Activated CD8-positive, alpha-beta memory T cell treated with anti-CD3 and anti-CD28 coated beads for 4 hours (primary cell): ENCODE measurements around the gene OTOGL.
"Not testable (repeated sequence)": the region's sequence is repeated elsewhere in the genome, so short reads cannot be mapped to it uniquely, and the experiment has no call there.

Experiments used
- DNase-seq, 2 donors: peaks; one replicate each; pipeline ENCODE4 v3.0.0-alpha.2; 2020; ENCODE audit warnings: low read depth in 2 of 2

The OTOGL gene

DNA sequence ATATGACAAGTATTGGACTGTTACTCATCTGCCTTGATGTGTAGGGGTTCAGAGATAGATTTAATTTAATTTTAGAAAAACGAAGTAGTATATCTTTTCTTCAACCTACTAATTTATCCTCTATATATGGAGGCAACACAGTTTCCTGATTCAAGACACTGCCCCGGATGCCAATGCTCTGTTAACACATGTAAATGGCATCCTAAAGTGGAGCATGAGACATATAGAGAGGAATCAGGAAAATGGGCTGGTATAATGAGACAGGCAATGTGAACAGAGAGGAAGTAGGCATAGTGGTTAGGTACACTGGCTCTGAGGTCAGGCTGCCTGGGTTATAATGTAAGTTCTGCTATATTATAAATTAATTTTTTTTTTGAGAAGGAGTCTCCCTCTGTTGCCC lies 85.6 kb downstream of the OTOGL start:
- no peak for DNase-seq

DNA sequence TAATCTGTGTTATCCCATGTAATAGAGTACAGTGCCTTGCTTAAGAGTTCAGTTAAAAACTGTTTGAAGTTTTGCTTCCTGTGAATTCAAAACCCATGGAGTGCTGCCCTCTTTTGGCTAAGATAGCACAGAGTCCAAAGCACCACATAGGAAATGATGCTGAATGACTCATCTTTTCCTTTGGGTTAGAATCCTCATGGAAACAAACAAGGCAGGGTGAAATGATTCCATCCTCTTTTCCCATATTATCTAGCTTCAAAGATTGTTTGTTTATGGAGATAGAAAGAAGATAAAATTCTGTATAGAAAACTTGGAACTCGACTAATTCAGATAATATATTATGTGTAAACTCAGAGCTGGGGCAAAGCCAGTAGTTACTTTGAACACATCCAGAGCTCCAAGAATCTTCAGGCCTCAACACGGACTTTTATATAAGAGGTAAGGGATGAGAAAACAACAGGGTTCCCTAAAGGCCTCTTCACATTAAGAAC lies 87.4 kb downstream of the OTOGL start:
- no peak for DNase-seq

DNA sequence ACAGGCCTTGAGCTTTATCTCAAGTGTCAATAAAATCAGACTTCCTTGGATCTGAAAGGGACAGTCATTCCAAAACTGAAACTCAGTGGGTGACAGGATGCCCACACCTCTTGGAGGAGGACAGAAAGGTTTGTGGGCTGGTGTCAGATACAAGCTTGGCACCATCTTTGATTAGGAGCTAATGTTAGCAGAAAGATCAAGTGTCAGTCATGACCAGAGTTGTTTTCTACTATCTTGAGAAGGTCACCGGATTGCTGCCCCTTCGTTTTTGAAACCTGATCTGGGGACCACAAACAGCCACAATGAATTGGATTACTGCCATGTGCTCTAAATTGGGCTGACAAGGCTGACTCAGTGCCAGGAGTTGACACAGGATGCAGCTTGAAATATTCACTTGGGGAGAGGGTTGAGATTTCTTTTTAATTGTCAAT lies 88.3 kb downstream of the OTOGL start:
- no peak for DNase-seq

DNA sequence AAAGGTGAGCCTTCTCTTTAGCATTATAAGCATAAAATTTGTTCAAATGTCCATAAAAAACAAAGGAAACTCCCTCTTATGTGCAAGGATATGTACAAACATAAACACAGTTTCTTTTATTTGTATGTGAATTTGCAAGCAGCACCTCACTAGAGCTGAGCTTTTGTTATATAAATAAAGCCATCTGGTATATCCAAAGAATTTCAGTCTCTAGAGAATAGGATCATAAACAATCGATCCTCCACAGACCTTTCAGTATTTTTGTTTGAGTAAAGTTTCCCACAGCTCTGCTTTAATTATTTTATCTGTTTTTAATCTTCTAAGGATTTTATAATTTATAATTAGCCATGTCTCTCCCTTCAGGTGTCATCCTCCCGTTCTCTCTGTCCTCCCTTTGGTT lies 89.2 kb downstream of the OTOGL start:
- DNase-seq = no peak

DNA sequence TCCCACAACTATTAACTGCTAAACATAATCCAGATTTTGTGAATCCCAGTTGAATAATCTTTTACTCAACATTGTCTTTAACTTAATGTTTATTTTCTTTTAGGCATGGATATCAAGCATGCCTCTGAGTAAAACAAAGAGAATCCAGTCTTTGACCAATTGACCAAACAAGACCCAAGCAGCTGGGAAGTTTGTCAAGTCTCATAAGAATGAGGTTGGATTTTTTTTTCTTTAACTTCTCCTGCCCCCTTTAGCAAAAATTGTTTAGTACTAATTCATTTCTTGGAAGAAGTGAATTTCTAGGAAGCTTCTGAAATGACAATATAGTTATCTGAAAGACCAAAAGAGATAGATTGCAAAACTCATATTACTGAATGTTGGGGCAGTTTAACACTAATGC lies 89.9 kb downstream of the OTOGL start:
- no peak for DNase-seq

DNA sequence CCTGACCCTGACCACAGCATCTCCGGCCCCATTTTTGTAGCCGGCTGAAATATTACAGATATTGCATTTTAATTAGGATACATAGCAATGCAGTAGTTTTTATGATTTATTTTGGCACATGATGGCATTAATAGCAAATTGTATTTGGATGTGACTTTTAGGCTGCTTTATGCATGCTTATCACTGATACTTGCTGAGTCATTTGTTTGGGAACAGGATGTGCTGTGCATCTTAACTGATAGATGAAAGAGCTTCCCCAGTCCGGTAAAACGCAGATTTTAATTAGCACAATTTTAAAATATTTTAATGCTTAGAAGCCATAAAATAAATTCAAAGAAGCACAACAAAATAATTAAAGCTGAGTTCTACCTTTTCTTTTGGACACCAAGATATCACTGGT lies 90.7 kb downstream of the OTOGL start:
- DNase-seq = no peak

DNA sequence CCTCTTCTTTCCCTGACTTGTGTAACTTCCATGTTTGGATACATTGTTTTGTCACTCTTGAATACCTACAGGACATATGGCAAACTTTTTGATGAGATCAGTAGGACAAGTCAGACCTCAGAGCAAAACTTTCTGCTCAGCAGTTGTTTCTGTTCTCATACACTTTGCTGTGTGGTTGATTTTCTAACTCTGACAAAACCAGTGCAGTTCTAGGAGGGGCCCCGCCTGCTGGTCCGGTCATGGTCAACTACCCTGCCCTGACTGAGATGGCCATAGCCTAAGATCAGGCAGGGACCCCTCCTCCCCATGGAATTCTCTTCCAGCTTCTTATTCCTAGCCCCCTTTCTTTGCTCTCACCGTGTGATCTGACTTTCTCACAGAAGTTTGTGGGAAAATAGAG lies 92.8 kb downstream of the OTOGL start:
- no peak for DNase-seq

DNA sequence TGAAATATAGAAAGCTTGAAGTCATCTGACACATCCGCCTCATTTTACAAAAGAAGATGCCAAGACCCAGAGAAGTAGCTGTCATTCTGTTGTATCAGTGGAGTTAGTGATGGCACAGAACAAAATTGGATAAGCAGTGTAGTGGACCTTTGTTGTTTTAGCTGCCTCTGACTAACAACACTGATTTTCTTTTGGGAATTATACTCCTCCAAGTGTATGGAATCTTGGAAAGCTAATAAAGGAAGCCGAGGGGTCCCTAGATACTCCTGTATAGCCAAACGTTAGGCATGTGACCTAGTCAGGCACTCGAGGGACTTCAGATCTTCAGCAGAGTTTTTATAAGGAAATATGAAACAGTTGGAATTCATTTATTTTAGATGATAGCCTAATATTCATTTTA lies 94.5 kb downstream of the OTOGL start:
- no peak for DNase-seq

DNA sequence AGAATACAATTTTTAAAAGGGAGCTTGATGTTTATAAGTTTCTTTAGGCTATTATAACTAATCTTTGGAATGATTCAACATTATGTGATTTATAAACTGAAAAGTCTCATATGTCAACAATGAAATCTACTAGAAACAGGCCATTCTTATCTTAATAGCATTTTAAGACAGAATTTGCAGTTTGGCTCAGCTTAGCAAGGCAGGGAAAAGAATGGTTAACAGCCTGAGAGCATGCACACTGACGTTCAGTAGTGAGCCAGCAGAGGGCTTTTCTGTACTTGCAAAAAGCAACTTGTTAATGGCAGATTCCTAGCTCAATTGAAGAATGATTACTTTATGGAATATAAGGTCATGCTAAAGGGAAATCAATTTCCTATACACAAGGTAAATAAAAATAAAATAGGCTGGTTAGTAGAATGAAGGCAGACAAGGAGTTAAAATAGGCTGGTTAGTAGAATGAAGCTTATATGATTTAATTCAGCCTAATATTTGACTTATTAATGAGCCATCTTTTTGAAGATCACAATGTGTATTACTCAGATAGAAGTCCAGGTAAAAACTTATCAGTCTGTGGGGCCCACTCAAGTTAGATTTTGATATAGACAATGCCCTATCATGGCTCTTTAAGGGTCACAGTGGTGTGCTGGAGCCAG lies 95.9 kb downstream of the OTOGL start:
- no peak for DNase-seq

DNA sequence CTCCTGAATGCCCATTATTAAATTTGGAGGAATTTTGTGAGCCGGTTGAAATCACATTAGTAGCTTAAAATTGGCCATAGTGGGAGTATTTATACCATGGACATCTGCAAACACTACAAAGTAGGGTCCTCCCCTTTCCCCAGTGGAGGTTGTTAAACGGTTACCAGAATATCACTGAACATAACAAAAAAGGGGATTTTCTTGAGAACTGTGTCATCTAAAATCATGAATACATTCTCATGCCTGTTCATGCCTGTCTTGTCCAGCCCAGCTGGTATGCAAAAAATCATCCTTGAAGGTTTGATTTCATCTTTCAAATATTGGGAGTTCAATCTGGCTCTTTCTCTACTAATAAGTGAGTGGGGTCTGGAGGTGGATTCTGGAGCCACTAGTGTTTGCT lies 96.4 kb downstream of the OTOGL start:
- DNase-seq = no peak

DNA sequence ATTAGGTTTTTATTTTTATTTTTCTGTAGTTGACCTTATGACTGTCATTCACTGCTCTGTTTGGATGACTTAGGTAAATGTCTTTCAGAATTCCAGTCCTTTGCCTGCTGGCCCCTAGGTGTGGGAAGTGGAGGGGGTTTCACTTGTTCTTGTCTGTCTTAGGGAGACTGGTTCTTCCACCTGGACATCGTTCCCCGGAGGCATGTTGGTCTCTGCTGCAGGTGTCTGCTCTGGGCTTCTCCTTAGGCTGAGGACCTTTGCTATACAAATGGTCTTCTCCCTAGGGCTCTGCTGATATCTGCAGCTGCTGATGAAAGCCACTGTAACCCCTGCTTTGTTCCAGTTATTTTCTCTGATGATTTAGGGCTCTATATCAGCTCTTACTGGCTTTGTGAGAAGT lies 97.1 kb downstream of the OTOGL start:
- DNase-seq = no peak

DNA sequence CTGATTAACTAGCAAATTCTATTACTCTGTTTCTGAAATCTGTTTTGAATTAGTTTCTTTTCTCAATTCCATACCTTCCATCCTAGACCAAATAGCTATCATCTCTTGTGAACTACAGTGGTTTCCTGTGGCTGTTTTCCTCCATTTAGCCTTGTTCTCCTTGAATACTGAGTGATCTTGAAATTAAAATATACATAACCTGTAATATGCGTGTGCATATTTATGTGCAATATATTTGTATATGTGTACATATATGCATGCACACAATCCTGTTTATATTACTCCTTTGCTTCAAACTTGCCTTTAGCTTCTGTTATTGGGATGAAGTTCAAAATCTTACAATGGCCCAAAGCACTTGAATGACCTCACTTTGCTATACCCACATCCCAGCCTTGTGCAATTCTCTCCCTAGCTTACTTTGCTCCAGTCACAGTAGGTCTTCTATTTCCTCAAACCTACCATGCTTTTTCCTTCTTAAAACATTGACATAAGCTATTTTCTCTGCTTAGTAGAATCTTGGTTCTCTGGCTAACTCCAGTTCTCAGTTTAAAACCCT lies 99.5 kb downstream of the OTOGL start:
- no peak for DNase-seq

DNA sequence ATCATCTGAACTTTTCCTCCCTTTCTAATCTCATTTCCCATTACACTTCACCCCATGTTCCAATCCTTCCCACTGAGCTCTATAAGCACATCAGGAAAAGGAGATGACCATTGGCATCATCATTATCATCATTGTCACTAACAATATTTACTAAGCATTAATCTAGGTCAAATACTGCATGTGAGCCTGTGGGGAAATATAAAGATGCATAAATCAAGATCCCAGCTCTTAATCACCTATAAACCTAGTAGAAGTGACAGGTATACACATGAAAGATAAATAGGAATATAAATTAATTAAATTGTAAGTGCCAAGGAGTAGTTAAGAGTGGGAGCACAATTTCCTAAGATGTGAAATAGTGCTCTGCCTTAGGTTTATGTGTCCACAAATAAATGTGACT lies 100.6 kb downstream of the OTOGL start:
- no peak for DNase-seq

DNA sequence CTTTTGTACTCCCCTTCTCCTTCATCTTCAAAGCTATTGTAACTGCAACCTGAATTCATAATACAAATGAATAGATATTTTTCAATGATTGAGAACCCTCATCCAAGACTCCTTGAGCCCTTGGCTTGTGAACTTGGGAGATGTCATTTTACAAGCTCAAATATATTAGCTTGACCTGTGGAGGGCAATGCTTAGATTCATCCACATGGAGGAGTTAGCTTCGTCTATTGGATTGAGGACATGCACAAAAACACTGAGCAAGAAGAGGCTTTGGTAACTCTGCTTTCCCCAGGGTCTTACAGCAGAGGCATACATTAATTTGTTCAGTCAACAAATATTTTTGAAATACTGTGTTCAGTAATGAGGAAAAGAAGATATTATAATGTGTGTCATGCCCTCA lies 101.1 kb downstream of the OTOGL start:
- no peak for DNase-seq

DNA sequence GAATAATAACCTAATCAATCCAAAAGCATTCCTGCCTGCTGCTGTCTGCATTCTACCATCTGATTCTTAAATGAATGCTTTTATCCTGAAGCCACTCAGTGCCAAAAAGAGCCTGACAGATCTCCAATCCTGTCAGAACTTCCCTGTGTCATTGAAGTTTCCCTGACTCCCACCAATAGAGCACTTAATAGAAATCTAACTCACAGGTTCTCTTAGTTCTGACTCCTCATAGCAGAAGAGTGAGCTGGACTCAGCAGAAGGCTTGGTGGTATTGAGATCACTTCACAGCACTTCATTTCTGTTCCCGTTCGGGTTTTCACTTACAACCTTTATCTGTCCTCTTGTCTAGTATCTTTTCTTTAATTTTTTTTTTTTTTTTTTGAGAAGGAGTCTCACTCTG lies 102.6 kb downstream of the OTOGL start:
- no peak for DNase-seq

DNA sequence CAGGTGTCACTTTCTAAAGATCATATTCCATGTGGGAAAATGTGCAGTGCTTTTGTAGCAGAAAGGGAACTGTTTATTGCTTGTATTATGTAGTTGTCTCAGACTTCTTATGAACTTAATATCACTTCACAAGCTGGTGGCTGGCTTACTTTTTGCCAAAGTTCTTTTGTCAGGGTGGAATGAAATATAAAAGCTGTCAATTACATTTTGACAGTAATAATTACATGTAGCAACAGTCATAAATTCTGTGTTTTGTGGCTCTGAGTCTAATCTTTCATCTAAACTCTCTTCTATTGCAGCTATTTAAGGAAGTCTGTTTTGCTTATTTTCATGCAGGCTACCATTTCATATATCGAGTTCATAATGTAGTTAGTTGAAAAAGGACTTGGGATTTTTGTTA lies 106.6 kb downstream of the OTOGL start:
- DNase-seq = no peak

DNA sequence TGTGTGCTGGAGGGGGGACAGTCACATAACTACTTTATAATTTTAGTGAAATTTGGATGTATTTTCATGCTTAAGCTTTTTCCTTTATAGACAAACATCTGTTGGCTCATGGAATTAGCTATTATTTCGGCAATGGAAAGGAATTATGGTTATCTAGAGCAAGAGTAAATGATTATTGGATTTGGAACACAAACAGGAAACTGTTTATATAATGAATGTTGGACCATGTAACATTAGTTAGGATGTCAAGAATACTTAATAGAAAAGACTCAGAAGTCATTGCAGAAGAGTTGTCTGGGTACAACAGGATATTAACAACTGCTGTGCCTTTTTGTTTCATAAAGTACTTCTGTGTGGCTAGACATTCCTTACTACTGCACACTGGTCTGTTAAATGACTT lies 108.7 kb downstream of the OTOGL start:
- DNase-seq = no peak

DNA sequence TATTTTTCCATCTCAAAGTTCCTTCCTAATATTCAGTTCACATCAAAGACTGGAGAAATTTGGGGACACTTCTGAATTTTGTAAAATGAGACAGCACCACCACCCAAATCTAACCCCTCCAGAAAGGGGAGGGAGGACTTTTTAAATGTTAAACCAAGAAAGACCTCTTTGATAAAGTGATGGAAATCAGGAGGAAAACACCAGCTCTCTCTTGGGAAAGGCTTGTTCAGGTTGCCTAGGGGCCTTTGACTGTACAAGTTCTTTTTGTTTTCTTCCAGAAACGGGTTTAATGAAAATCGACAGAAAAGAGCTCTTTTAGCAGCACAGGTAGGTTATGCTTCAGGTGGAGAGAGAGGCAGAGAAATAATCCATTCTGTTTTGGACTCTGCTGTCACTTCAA lies 112.3 kb downstream of the OTOGL start:
- DNase-seq = no peak

DNA sequence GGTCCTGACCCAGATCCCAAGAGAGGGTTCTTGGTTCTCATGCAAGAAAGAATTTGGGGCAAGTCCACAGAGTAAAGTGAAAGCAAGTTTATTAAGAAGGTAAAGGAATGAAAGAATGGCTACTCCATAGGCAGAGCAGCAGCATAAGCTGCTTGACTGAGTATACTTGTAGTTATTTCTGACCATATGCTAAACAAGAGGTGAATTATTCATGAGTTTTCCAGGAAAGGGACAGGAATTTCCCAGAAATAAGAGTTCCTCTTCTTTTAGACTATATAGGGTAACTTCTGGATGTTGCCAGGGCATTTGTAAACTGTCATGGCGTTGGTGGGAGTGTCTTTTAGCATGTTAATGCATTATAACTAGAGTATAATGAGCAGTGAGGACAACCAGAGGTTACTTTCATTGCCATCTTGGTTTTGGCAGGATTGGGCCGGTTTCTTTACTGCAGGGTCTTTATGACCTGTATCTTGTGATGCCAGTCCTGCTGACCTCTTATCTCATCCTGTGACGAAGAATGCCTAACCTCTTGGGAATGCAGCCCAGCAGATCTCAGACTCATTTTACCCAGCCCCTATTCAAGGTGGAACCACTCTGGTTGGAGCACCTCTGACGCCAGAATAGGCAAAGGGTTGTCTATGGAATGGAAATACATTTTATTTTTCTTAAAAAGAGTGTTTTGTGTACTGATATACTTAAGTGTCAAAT lies 113.8 kb downstream of the OTOGL start:
- DNase-seq = no peak

DNA sequence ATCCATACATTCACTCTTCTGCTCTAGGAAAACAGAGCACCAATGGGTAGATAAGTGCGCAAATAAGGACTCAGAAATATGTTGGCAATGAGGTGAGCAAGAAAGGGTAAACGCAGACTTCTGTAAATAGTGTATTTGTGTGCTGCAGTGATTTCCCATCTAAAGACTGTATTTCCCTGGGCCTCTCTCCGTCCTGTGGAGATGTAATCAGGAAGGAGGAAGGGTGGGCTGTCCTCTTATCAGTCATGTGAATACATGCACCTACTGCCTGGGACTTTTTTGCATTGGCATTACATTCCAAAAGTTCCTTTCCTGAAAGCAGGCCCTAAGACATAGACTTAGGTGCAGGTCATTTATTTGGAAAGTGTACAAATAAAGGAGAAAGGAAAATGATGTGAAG lies 114.5 kb downstream of the OTOGL start:
- DNase-seq = no peak

DNA sequence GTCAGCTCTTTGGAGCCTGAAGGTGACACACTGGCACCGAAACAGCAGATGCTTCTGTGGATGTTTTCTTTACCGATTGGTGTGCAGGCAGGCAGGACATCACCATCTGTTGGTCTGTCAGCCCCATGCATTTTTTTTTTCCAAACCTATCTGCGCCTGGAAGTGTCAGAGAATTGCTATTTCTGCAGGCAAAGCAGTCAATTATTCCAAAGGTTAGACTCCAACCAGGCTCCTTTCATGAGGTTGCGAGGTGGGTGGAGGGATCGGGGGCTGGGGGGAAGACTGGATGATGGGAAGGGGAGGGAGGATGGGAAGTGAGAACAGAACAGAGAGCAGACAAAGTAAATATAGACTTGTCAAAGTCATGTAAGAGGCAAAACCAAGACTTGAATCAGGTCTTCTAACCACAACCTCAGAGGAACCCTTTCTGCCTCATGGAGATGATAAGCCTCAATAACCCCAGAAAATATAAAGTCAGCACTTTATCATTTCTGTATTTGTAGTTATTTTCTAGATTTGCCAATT lies 117.7 kb downstream of the OTOGL start:
- no peak for DNase-seq

DNA sequence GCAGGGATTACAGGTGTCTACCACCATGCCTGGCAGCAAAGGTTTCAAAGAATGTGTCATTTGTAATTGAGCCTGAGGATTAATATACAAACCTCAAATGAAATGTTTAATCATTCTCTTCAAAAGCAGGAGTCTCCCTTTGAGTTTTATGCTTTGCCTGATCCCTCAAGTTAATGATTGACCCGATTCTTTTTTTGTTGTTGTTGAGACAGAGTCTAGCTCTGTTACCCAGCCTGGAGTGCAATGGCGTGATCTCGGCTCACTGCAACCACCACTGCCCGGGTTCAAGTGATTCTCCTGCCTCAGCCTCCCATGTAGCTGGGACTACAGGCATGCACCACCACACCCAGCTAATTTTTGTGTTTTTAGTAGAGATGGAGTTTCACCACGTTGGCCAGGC lies 119.6 kb downstream of the OTOGL start:
- DNase-seq = not testable (repeated sequence)

DNA sequence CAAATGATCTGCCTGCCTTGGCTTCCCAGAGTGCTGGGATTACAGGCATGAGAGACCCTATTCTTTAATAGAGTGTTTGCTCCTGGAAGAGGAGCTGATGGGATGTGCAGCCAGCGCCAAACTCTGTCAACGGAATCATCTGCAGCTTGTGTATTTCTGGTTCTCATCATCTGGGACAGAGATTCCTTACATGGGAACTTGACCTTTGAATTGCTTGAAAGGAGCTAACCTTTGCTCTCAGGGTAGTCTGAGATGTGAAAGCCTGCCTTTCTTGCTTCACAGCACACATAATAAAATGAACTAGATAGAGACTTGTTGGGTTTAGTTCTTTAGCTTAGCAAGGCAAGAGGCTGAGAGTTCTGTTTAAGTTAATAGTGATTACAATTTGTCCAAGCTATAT lies 120.0 kb downstream of the OTOGL start:
- no peak for DNase-seq
